Measurements from ENCODE around the gene ENTPD6.

DNA sequence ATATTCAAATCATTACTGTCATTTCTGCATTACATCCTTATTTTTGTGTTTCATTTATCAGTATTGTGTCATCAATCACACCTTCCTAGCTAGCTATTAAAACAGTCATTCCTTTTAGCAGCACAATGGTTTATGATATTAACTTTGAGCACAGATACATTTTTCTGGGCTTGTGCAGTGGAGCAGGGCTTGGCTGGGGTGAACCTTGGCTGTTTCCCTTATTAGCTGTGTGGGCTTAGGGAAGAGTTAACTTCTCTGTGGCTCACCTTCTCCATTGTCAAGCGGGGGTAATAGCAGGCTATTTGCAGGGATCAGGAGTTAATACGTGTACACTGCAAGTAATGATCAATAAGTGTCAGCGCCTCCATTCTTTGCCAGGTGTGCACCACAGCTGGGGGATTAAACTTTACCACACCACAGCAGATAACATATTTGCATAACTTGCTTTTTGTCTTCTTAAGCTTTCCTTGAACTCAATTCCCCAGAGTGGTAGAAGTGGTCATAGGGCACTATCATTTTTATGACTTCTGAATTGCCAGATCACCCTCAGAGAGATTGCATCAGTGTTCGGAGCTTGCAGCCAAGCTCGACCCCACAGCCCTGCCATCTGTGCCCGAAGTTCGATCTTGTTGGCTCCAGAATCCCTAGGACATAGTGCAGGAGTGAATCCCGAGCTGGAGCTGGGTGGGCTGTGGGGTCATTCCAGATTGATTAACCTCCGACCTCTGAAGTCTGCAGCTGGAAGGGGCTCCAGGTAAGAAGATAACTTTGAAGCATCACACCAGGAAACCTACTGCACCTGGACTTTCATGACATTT lies 50.9 kb downstream of the ENTPD6 start:
- TF ChIP-seq EZH2phosphoT487 (IDR thresholded peaks at IDR 0.05; ENCODE audit: borderline replicate concordance, low read length): no peak
- TF ChIP-seq, protein P1, sequence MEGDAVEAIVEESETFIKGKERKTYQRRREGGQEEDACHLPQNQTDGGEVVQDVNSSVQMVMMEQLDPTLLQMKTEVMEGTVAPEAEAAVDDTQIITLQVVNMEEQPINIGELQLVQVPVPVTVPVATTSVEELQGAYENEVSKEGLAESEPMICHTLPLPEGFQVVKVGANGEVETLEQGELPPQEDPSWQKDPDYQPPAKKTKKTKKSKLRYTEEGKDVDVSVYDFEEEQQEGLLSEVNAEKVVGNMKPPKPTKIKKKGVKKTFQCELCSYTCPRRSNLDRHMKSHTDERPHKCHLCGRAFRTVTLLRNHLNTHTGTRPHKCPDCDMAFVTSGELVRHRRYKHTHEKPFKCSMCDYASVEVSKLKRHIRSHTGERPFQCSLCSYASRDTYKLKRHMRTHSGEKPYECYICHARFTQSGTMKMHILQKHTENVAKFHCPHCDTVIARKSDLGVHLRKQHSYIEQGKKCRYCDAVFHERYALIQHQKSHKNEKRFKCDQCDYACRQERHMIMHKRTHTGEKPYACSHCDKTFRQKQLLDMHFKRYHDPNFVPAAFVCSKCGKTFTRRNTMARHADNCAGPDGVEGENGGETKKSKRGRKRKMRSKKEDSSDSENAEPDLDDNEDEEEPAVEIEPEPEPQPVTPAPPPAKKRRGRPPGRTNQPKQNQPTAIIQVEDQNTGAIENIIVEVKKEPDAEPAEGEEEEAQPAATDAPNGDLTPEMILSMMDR (conservative IDR thresholded peaks at IDR 0.05; ENCODE audit: low read depth, low read length): no peak
